GM12878 (cell line): ENCODE data around the gene TSEN54.

Experiments used
- BCL11A ChIP-seq: IDR thresholded peaks from 2 replicates; pipeline ENCODE4 v1.6.1; 2011; ENCODE audit warnings: low read depth, low read length
- ETV6 ChIP-seq, 2 experiments: fragments of 450-650 bp in 1 of 2; IDR thresholded peaks in 1 of 2; conservative IDR thresholded peaks in 1 of 2; 2 replicates each; pipeline ENCODE4 v1.6.1; 2014; ENCODE audit warnings: antibody characterized with exemption in 1 of 2, borderline replicate concordance in 1 of 2, low read depth in 1 of 2, mild to moderate bottlenecking in 1 of 2, moderate library complexity in 1 of 2
- IRF3 ChIP-seq: fragments of 450-650 bp; IDR thresholded peaks from 2 replicates; pipeline ENCODE4 v1.6.1; 2014; ENCODE audit warnings: mild to moderate bottlenecking
- SREBF2 ChIP-seq: IDR thresholded peaks from 2 replicates; pipeline ENCODE4 v1.6.1; 2012; ENCODE audit warnings: mild to moderate bottlenecking, low read length
- TF ChIP-seq, protein P1 (sequence below), 3 experiments: IDR thresholded peaks in 2 of 3; conservative IDR thresholded peaks in 1 of 3; 2 replicates each; pipeline ENCODE4 v1.5.1; 2011; ENCODE audit warnings: low read depth in 3 of 3, low read length in 3 of 3, mild to moderate bottlenecking in 3 of 3, control low read depth in 2 of 3, moderate library complexity in 2 of 3, inconsistent platforms in 1 of 3, mixed read lengths in 1 of 3; ENCODE audit not compliant: control insufficient read depth in 2 of 3, insufficient read depth in 1 of 3; ENCODE audit errors: extremely low read depth in 1 of 3

- TF ChIP-seq ETV6 (conservative IDR thresholded peaks at IDR 0.05 in 1 of 2, IDR thresholded peaks at IDR 0.05 in 1 of 2; ENCODE audit: borderline replicate concordance in 1 of 2, low read depth in 1 of 2) (no peak), SREBF2 (no peak), BCL11A (no peak), IRF3 (no peak)
- TF ChIP-seq, protein P1, sequence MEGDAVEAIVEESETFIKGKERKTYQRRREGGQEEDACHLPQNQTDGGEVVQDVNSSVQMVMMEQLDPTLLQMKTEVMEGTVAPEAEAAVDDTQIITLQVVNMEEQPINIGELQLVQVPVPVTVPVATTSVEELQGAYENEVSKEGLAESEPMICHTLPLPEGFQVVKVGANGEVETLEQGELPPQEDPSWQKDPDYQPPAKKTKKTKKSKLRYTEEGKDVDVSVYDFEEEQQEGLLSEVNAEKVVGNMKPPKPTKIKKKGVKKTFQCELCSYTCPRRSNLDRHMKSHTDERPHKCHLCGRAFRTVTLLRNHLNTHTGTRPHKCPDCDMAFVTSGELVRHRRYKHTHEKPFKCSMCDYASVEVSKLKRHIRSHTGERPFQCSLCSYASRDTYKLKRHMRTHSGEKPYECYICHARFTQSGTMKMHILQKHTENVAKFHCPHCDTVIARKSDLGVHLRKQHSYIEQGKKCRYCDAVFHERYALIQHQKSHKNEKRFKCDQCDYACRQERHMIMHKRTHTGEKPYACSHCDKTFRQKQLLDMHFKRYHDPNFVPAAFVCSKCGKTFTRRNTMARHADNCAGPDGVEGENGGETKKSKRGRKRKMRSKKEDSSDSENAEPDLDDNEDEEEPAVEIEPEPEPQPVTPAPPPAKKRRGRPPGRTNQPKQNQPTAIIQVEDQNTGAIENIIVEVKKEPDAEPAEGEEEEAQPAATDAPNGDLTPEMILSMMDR (IDR thresholded peaks at IDR 0.05 in 2 of 3, conservative IDR thresholded peaks at IDR 0.05 in 1 of 3; ENCODE audit: control insufficient read depth in 2 of 3, extremely low read depth in 1 of 3, insufficient read depth in 1 of 3, low read depth in 3 of 3, low read length in 3 of 3) = no peak
Measured at GRCh38 chr17:75503976-75504346, 12.4 kb upstream of the TSEN54 start.
